H9 (cell line): Measurements from ENCODE around the gene TUBB6. TPM values are rescaled to one million over a fixed set of nuclear protein-coding genes. Genes with fewer than 3 reads are reported as not detected.
A peak's percentile ranks its signal among the peaks of the same experiment; 100 is the strongest.

Experiments
- DNase-seq: peaks from one replicate; pipeline ENCODE4 v3.0.0-alpha.2; 2017
- H2AFZ ChIP-seq: one replicate; pipeline ENCODE4 v1.6.1; 2013; ENCODE audit warnings: mild to moderate bottlenecking, low read length, control low read depth, moderate library complexity
- H2AK5ac ChIP-seq: 2 replicates; pipeline ENCODE4 v1.6.1; 2013; ENCODE audit warnings: low read length, control low read depth, mixed read lengths; ENCODE audit not compliant: insufficient read length
- H2BK120ac ChIP-seq: one replicate; pipeline ENCODE4 v1.6.1; 2013; ENCODE audit warnings: low read depth, mild to moderate bottlenecking, low read length, control low read depth, inconsistent platforms; ENCODE audit not compliant: poor library complexity, severe bottlenecking
- H2BK12ac ChIP-seq: 2 replicates; pipeline ENCODE4 v1.6.1; 2013; ENCODE audit warnings: low read length, control low read depth, mixed read lengths, low read depth; ENCODE audit not compliant: insufficient read length
- H2BK15ac ChIP-seq: 2 replicates; pipeline ENCODE4 v1.6.1; 2013; ENCODE audit warnings: low read depth, low read length, control low read depth
- H2BK20ac ChIP-seq: one replicate; pipeline ENCODE4 v1.6.1; 2013; ENCODE audit warnings: low read depth, mild to moderate bottlenecking, low read length, control low read depth, inconsistent platforms; ENCODE audit not compliant: poor library complexity, severe bottlenecking
- H2BK5ac ChIP-seq: 2 replicates; pipeline ENCODE4 v1.6.1; 2013; ENCODE audit warnings: low read length, control low read depth, mixed read lengths; ENCODE audit not compliant: insufficient read length
- H3K14ac ChIP-seq: 2 replicates; pipeline ENCODE4 v1.6.1; 2013; ENCODE audit warnings: low read length, control low read depth; ENCODE audit not compliant: insufficient read depth
- H3K18ac ChIP-seq: 2 replicates; pipeline ENCODE4 v1.6.1; 2013; ENCODE audit warnings: low read depth, mild to moderate bottlenecking, mixed read lengths, low read length, control low read depth; ENCODE audit not compliant: insufficient read length
- H3K23ac ChIP-seq: 2 replicates; pipeline ENCODE4 v1.6.1; 2013; ENCODE audit warnings: low read length, control low read depth, mixed read lengths, low read depth; ENCODE audit not compliant: insufficient read length
- H3K23me2 ChIP-seq: 2 replicates; pipeline ENCODE4 v1.6.1; 2013; ENCODE audit warnings: low read depth, mild to moderate bottlenecking, mixed read lengths, low read length, control low read depth; ENCODE audit not compliant: insufficient read length, poor library complexity, severe bottlenecking
- H3K27ac ChIP-seq: 2 replicates; pipeline ENCODE4 v1.5.1; 2013; ENCODE audit warnings: low read length, control low read depth, mixed read lengths, low read depth; ENCODE audit not compliant: insufficient read length
- H3K27me3 ChIP-seq: 2 replicates; pipeline ENCODE4 v1.6.1; 2013; ENCODE audit warnings: low read length, control low read depth, inconsistent platforms; ENCODE audit not compliant: insufficient read depth
- H3K4ac ChIP-seq: 2 replicates; pipeline ENCODE4 v1.6.1; 2013; ENCODE audit warnings: low read depth, mild to moderate bottlenecking, control low read depth, inconsistent platforms, low read length, moderate library complexity
- H3K4me1 ChIP-seq: 2 replicates; pipeline ENCODE4 v1.6.1; 2013; ENCODE audit warnings: low read length, control low read depth, inconsistent platforms; ENCODE audit not compliant: insufficient read depth
- H3K4me2 ChIP-seq: 2 replicates; pipeline ENCODE4 v1.6.1; 2013; ENCODE audit warnings: low read length, control low read depth, mixed read lengths; ENCODE audit not compliant: insufficient read length, insufficient read depth
- H3K56ac ChIP-seq: 2 replicates; pipeline ENCODE4 v1.6.1; 2013; ENCODE audit warnings: low read depth, mild to moderate bottlenecking, mixed read lengths, low read length, control low read depth; ENCODE audit not compliant: insufficient read length
- H3K79me1 ChIP-seq: 2 replicates; pipeline ENCODE4 v1.6.1; 2013; ENCODE audit warnings: low read depth, mild to moderate bottlenecking, moderate library complexity, low read length, control low read depth, inconsistent platforms; ENCODE audit not compliant: insufficient read depth, poor library complexity, severe bottlenecking
- H3K79me2 ChIP-seq: 2 replicates; pipeline ENCODE4 v1.6.1; 2013; ENCODE audit warnings: low read length, control low read depth, inconsistent platforms; ENCODE audit not compliant: insufficient read depth
- H3K9ac ChIP-seq: 2 replicates; pipeline ENCODE4 v1.6.1; 2013; ENCODE audit warnings: low read length, control low read depth, mixed read lengths; ENCODE audit not compliant: insufficient read length; ENCODE audit errors: extremely low read depth
- H3K9me3 ChIP-seq: one replicate; pipeline ENCODE4 v1.6.1; 2013; ENCODE audit warnings: low read depth, low read length, inconsistent platforms; ENCODE audit not compliant: control insufficient read depth
- H3T11ph ChIP-seq: one replicate; pipeline ENCODE4 v1.6.1; 2013; ENCODE audit warnings: mild to moderate bottlenecking, low read length, control low read depth, inconsistent platforms
- H4K20me1 ChIP-seq: one replicate; pipeline ENCODE4 v1.6.1; 2013; ENCODE audit not compliant: control insufficient read depth, insufficient read length, insufficient read depth
- H4K5ac ChIP-seq: 2 replicates; pipeline ENCODE4 v1.6.1; 2013; ENCODE audit warnings: low read depth, mild to moderate bottlenecking, mixed read lengths, low read length, control low read depth; ENCODE audit not compliant: insufficient read length
- H4K8ac ChIP-seq: replicated peaks from 2 replicates; pipeline ENCODE4 v1.6.1; 2013; ENCODE audit warnings: low read length, control low read depth, mixed read lengths, low read depth; ENCODE audit not compliant: insufficient read length
- H4K91ac ChIP-seq: 2 replicates; pipeline ENCODE4 v1.6.1; 2013; ENCODE audit warnings: low read depth, mild to moderate bottlenecking, moderate library complexity, mixed read lengths, low read length, control low read depth; ENCODE audit not compliant: insufficient read length
- H3K27ac Mint-ChIP-seq, 3 experiments: 2 replicates in 2 of 3; 3 replicates in 1 of 3; pipeline ENCODE4 v1.8.0; 2020 to 2021; ENCODE audit warnings: mixed read lengths in 3 of 3, mild to moderate bottlenecking in 1 of 3, moderate library complexity in 1 of 3
- H3K27me3 Mint-ChIP-seq: 2 replicates; pipeline ENCODE4 v1.8.0; 2021; ENCODE audit warnings: low read depth, mild to moderate bottlenecking, moderate library complexity, mixed read lengths
- H3K36me3 Mint-ChIP-seq, 3 experiments: 2 replicates in 2 of 3; 3 replicates in 1 of 3; pipeline ENCODE4 v1.8.0; 2020 to 2021; ENCODE audit warnings: low read depth in 3 of 3, mixed read lengths in 3 of 3; ENCODE audit not compliant: insufficient read depth in 1 of 3
- H3K4me1 Mint-ChIP-seq, 2 experiments: 2 replicates each; pipeline ENCODE4 v1.8.0; 2020; ENCODE audit warnings: mixed read lengths in 2 of 2
- H3K4me3 Mint-ChIP-seq, 2 experiments: 2 replicates in 1 of 2; 3 replicates in 1 of 2; pipeline ENCODE4 v1.8.0; 2020 to 2021; ENCODE audit warnings: mild to moderate bottlenecking in 2 of 2, mixed read lengths in 2 of 2, moderate library complexity in 1 of 2
- H3K9me3 Mint-ChIP-seq, 2 experiments: 2 replicates in 1 of 2; 3 replicates in 1 of 2; pipeline ENCODE4 v1.8.0; 2020; ENCODE audit warnings: mild to moderate bottlenecking in 2 of 2, mixed read lengths in 2 of 2, moderate library complexity in 1 of 2
- WGBS: extraction: QIAGEN DNeasy Blood & Tissue Kit; methylation state at CpG from one replicate; pipeline ENCODE4 v1.1.7; 2013; ENCODE audit warnings: missing lambda C conversion rate, low lambda C conversion rate, mixed read lengths; ENCODE audit not compliant: insufficient read length; ENCODE audit errors: extremely low coverage; 5-methylcytosine and 5-hydroxymethylcytosine counted together
- total RNA-seq: library from RNA; stranded (reverse); gene quantifications from 2 replicates; pipeline ENCODE4 v1.2.1, GENCODE V29; 2021
- TF ChIP-seq, protein P1 (sequence below): fragments of 200-600 bp; sonication (generic); conservative IDR thresholded peaks from 3 replicates; pipeline ENCODE4 v1.8.0; 2021; ENCODE audit warnings: antibody characterized with exemption, mild to moderate bottlenecking

The TUBB6 gene
- total RNA-seq, 1 experiment from 2014 or later, result 134 TPM

DNA sequence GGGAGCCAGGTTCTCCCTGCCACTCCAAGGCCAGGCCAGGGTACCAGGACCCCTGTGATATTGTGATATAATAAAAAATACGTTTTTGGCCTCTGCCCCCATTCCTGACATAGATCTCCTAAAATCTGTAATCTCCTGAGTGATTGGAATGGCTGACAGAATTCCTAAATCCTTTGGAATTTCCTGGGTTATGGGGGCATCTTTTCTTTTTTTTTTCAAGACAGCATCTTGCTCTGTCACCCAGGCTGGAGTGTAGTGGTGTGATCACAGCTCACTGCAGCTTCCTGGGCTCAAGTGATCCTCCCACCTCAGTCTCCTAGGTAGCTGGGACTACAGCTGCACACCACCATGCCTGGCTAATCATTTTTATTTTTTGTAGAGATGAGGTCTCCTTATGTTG lies 26.2 kb upstream of the TUBB6 start:
- no peak overlapping the region for H3K18ac ChIP-seq
- no peak overlapping the region for H3K14ac ChIP-seq
- H4K8ac ChIP-seq, result no peak overlapping the region
- TF ChIP-seq, protein P1, sequence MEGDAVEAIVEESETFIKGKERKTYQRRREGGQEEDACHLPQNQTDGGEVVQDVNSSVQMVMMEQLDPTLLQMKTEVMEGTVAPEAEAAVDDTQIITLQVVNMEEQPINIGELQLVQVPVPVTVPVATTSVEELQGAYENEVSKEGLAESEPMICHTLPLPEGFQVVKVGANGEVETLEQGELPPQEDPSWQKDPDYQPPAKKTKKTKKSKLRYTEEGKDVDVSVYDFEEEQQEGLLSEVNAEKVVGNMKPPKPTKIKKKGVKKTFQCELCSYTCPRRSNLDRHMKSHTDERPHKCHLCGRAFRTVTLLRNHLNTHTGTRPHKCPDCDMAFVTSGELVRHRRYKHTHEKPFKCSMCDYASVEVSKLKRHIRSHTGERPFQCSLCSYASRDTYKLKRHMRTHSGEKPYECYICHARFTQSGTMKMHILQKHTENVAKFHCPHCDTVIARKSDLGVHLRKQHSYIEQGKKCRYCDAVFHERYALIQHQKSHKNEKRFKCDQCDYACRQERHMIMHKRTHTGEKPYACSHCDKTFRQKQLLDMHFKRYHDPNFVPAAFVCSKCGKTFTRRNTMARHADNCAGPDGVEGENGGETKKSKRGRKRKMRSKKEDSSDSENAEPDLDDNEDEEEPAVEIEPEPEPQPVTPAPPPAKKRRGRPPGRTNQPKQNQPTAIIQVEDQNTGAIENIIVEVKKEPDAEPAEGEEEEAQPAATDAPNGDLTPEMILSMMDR, result no peak
- no peak overlapping the region for H4K91ac ChIP-seq
- Mint-ChIP-seq H3K4me1 (peaks cover 19 to 27% of the 10 kb centered on the region in 2 experiments), H3K4me3 (no peak overlapping the region), H3K27ac (peak overlapping the region in 1 of 3 experiments; percentile 67; a peak in 1 of 7 replicates), H3K9me3 (no peaks in the 10 kb centered on the region), H3K27me3 (peaks cover 35% of the 10 kb centered on the region), H3K36me3 (no peaks in the 10 kb centered on the region; a peak in 1 of 7 replicates)
- H3K23me2 ChIP-seq, result no peaks in the 10 kb centered on the region
- no peak overlapping the region for H2AFZ ChIP-seq
- no peak overlapping the region for H2BK20ac ChIP-seq
- no peak overlapping the region for H3K9ac ChIP-seq
- no peak overlapping the region for H2AK5ac ChIP-seq
- H3K79me2 ChIP-seq, result no peaks in the 10 kb centered on the region
- no peaks in the 10 kb centered on the region for H3K79me1 ChIP-seq
- no peaks in the 10 kb centered on the region for H4K20me1 ChIP-seq
- H2BK5ac ChIP-seq, result no peak overlapping the region
- H2BK12ac ChIP-seq, result no peak overlapping the region
- H3K27me3 ChIP-seq, result no peaks in the 10 kb centered on the region; the same call in 1 of the 2 replicates
- no peak for DNase-seq
- no peak overlapping the region for H4K5ac ChIP-seq
- H3K23ac ChIP-seq, result no peak overlapping the region
- H2BK15ac ChIP-seq, result no peak overlapping the region
- H3K56ac ChIP-seq, result no peak overlapping the region
- no peak overlapping the region for H3K4me2 ChIP-seq
- no peaks in the 10 kb centered on the region for H3K4me1 ChIP-seq
- H3T11ph ChIP-seq, result no peak overlapping the region
- H3K4ac ChIP-seq, result no peak overlapping the region
- WGBS, result no CpG with 5 or more reads among the region's 1 CpG
- no peaks in the 10 kb centered on the region for H3K9me3 ChIP-seq
- H3K27ac ChIP-seq, result no peak overlapping the region
- H2BK120ac ChIP-seq, result no peak overlapping the region
